Heart right ventricle (tissue), 16 donors: ENCODE measurements around the gene MFNG. TPM values are rescaled to one million over a fixed set of nuclear protein-coding genes. Genes with fewer than 3 reads are reported as not detected.

Source experiments
- ATAC-seq, 8 donors: fragments of 200-7000 bp; cut with Tn5 transposase; one replicate each; pipeline ENCODE4 v1.9.1; 2020; ENCODE audit warnings: mild to moderate bottlenecking in 8 of 8, moderate library complexity in 8 of 8, moderate number of reproducible peaks in 1 of 8
- DNase-seq, 2 donors: peaks; one replicate each; pipeline ENCODE4 v3.0.0-alpha.2; 2020
- H3K27ac ChIP-seq, 10 donors: fragments of 200-600 bp; sonication (generic) in 2 of 10; one replicate each; pipeline versions ENCODE4 v1.5.0 to v1.8.0; 2020 to 2022; ENCODE audit warnings: mild to moderate bottlenecking in 3 of 10
- H3K27me3 ChIP-seq, 7 donors: fragments of 200-600 bp; one replicate each; pipeline ENCODE4 v1.8.0; 2021 to 2022; ENCODE audit warnings: mild to moderate bottlenecking in 2 of 7
- H3K36me3 ChIP-seq, 9 donors: fragments of 200-600 bp; sonication (generic) in 1 of 9; one replicate each; pipeline versions ENCODE4 v1.5.0 to v1.8.0; 2020 to 2022; ENCODE audit warnings: mild to moderate bottlenecking in 2 of 9
- H3K4me1 ChIP-seq, 9 donors: fragments of 200-600 bp; sonication (generic) in 1 of 9; one replicate each; pipeline versions ENCODE4 v1.5.0 to v1.8.0; 2020 to 2022; ENCODE audit warnings: mild to moderate bottlenecking in 4 of 9
- H3K4me3 ChIP-seq, 10 donors: fragments of 200-600 bp; sonication (generic) in 2 of 10; one replicate each; pipeline versions ENCODE4 v1.5.0 to v1.8.0; 2020 to 2022; ENCODE audit warnings: mild to moderate bottlenecking in 7 of 10, moderate library complexity in 2 of 10
- H3K9me3 ChIP-seq, 11 donors: fragments of 200-600 bp in 10 of 11; sonication (generic) in 2 of 11; one replicate each; pipeline versions ENCODE4 v1.5.0 to v1.8.0; 2013 to 2022; ENCODE audit warnings: mild to moderate bottlenecking in 2 of 11, control low read depth in 1 of 11, moderate library complexity in 1 of 11
- CTCF ChIP-seq, 9 donors: fragments of 200-600 bp; sonication (generic) in 2 of 9; IDR thresholded peaks; one replicate each; pipeline versions ENCODE4 v1.5.0 to v1.8.0; 2021 to 2022; ENCODE audit warnings: antibody characterized with exemption in 9 of 9, mild to moderate bottlenecking in 5 of 9, moderate library complexity in 1 of 9
- WGBS, 2 donors: extraction: QIAGEN DNeasy Blood & Tissue Kit; methylation state at CpG; one replicate each; pipeline ENCODE4 v1.1.7; 2013; ENCODE audit warnings: inconsistent platforms in 1 of 2; 5-methylcytosine and 5-hydroxymethylcytosine counted together
- intact Hi-C, 10 donors: fragments of 100-400 bp; cut with DNase I; formaldehyde crosslinking; loops; one replicate each; pipeline versions ENCODE4 v1.11.1 to v1.14.2; 2022
- polyA plus RNA-seq, 2 donors: library from polyadenylated mRNA; stranded (reverse); fragments of 200-250 nt; gene quantifications; one replicate each; pipeline ENCODE4 v1.2.3, GENCODE V29; 2013
- total RNA-seq, 10 donors: library from RNA; stranded (reverse); fragmentation: NEBNext Ultra II Directional in 3 of 10; extraction: Animal tissue kit (Norgen Biotek cat#: 25700) in 3 of 10; gene quantifications; one replicate each; pipeline versions ENCODE4 v1.2.1 to v1.2.4, GENCODE V29; 2021 to 2023
- donor health status: Arrhythmogenic right ventricular cardiomyopathy.
- donor health status: ischemic (EF 13 %, LVEDD 7.1; RV severe dilation, severe dysfunction).
- donor health status: healthy with polysubstance abuse.
- donor health status: DM: no; HTN: yes; CAD: no.
- donor health status: DM: no; HTN: no; CAD: no.
- donor health status: ischemic (EF 25% LVEDD 6.9; RV normal size, moderate dysfunction).
- donor health status: ischemic (EF 25% LVEDD 5.7; RV mildly dilated, moderate dysfunction).
- donor health status: healthy.
- donor health status: DM: yes; HTN: yes; CAD: no.
- donor health status: Ischemic cardiomyopathy.
- donor health status: ischemic (EF 35%, LVEDD 5.7; RV mildly dilated, moderate dysfunction).
- donor health status: nonischemic (EF 11% LVEDD 7.7; RV severe dilation, severe dysfunction).
- donor health status: DM: yes; HTN: yes; CAD: no.
- donor health status: PGD.
- donor health status: ischemic (EF 29% LVEDD 5.4; RV normal size, mild dysfunction).
- donor health status: nonischemic (EF 23%, LVEDD 6.1; RV moderate dilation, normal function).

MFNG gene
- total and polyA plus RNA-seq, 12 donors, result 5.1 to 19.4 (median 8.8) TPM

- ATAC-seq, result no peak
- TF ChIP-seq CTCF (IDR thresholded peaks at IDR 0.05), result no peak
- intact Hi-C loops, result no loop called here
- H3K4me3 ChIP-seq, result no peak overlapping the region
- WGBS, 2 donors, result 55 to 57% methylated on average over 15 of the region's 15 CpGs
- H3K9me3 ChIP-seq, result no peaks in the 10 kb centered on the region
- no peak for DNase-seq
- H3K36me3 ChIP-seq, result peaks cover 0 to 38% (median 0%) of the 10 kb centered on the region in 9 donors
- H3K27me3 ChIP-seq, result peaks cover 0 to 25% (median 0%) of the 10 kb centered on the region in 7 donors
- H3K27ac ChIP-seq, result no peak overlapping the region
- H3K4me1 ChIP-seq, result peaks cover 0 to 41% (median 25%) of the 10 kb centered on the region in 9 donors
Observed at GRCh38 chr22:37488337-37489135, 2.4 kb upstream of the MFNG start.

DNA sequence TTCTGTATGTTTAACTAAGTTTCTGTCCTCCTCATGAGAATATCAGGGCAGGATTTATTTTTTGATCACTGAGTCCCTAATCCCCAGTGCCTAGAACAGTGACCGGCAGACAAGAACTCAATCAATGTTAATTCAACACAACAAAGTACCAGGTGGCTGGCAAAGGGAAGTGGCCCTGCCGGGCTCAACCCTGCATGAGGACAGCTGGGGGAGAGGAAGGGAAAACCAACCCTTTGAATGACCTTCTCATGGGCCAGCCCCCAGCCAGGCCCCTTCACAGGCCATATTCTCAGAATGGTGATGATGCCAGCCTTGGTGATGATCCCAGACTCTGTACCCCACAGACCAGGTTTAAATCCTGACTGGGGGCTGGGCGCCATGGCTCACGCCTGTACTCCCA is 1.4 kb upstream of the MFNG start:
- no peaks in the 10 kb centered on the region for H3K9me3 ChIP-seq
- intact Hi-C loops, result loop anchor here in 1 of 10 donors (2.0 kb wide), 1 partner anchor 13 kb away; no protein-coding TSS in a partner anchor
- ATAC-seq (no peak), DNase-seq (no peak)
- TF ChIP-seq CTCF (IDR thresholded peaks at IDR 0.05), result no peak
- WGBS, 2 donors, result 77% methylated on average over 4 of the region's 4 CpGs
- peaks cover 0 to 45% (median 32%) of the 10 kb centered on the region in 9 donors for H3K4me1 ChIP-seq
- peaks cover 0 to 32% (median 0%) of the 10 kb centered on the region in 9 donors for H3K36me3 ChIP-seq
- H3K4me3 ChIP-seq, result no peak overlapping the region
- H3K27ac ChIP-seq, result peak overlapping the region in 1 of 10 donors; percentile 80
- H3K27me3 ChIP-seq, result peaks cover 0 to 25% (median 0%) of the 10 kb centered on the region in 7 donors

DNA sequence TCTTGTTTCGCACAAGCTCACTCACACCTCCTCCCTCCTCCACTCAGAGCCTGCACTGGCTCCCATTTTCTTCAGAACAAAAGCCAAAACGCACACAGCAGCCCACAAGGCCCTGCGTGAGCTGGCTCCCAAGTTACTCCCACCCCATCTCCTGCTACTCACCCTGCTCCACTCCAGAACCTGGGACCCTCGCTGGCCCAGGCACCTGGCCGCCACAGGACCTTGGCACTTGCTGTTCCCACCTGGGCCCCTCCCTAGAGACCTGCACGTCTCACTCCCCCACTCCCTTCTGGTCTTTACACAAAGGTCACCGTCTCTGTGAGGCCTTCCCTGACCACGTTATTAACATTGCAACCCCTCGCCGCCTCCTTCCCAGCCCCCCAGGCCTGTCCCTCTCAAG is 945 bp upstream of the MFNG start:
- WGBS, 2 donors, result 79 to 86% methylated on average over 10 of the region's 10 CpGs
- H3K27ac ChIP-seq, result peak overlapping the region in 7 of 10 donors; percentile 68 to 97 (median 86)

More for the DNA sequence above, 945 bp upstream of the MFNG start:
- no peak for DNase-seq
- Histone ChIP-seq H3K27me3 (peaks cover 0 to 21% (median 0%) of the 10 kb centered on the region in 7 donors), H3K4me1 (peaks cover 0 to 44% (median 33%) of the 10 kb centered on the region in 9 donors), H3K4me3 (no peak overlapping the region), H3K36me3 (peaks cover 0 to 28% (median 0%) of the 10 kb centered on the region in 9 donors), H3K9me3 (no peaks in the 10 kb centered on the region)
- intact Hi-C loops, result loop anchor here in 1 of 10 donors (2.0 kb wide), 1 partner anchor 14 kb away; no protein-coding TSS in a partner anchor
- ATAC-seq, result no peak
- TF ChIP-seq CTCF (IDR thresholded peaks at IDR 0.05), result no peak
